ENCODE results near the gene STRAP.
"Not testable (repeated sequence)": the region's sequence is repeated elsewhere in the genome, so short reads cannot be mapped to it uniquely, and the experiment has no call there.

The STRAP gene

DNA sequence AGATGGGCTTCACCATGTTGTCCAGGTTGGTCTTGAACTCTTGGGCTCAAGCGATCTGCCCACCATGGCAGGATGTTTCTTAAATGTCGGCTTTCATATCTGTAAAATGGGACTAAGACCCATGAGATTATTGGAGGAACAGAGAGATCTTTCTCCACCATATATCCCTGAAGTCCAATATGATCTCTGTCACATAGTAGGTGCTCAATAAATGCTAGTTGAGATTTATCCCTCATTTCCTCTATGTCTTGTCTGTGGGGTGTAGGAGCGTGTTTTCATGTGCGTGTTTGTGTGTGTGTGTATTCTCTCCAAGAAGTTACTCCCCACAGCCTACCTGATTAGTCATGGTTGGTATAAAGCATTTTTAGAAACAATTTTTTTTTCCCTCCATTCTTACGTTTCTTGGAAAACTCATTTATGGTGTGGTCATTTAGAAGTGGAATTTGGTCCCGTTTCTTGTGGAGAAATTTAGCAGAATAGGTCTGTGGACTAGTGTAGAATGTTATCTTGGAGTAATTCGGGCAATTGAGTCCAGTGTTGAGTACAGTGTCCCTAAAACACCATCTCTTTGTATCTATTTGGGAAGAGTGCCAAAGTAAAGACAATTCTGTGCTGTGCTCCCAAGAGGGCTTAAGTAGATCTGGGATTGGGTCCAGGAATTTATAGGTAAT, 4.3 kb downstream of the STRAP start:
- Histone ChIP-seq H3K9ac (ENCODE audit: low read depth, low read length) (no peak overlapping the region), H3K4me1 (ENCODE audit: insufficient read depth, low read length) (no peaks in the 10 kb centered on the region; the same call in 1 of the 2 replicates), H3K36me3 (ENCODE audit: insufficient read depth, low read length) (peaks cover 3% of the 10 kb centered on the region; the same call in 1 of the 2 replicates), H3K9me3 (ENCODE audit: control insufficient read depth, insufficient read depth, low read length) (no peaks in the 10 kb centered on the region)

DNA sequence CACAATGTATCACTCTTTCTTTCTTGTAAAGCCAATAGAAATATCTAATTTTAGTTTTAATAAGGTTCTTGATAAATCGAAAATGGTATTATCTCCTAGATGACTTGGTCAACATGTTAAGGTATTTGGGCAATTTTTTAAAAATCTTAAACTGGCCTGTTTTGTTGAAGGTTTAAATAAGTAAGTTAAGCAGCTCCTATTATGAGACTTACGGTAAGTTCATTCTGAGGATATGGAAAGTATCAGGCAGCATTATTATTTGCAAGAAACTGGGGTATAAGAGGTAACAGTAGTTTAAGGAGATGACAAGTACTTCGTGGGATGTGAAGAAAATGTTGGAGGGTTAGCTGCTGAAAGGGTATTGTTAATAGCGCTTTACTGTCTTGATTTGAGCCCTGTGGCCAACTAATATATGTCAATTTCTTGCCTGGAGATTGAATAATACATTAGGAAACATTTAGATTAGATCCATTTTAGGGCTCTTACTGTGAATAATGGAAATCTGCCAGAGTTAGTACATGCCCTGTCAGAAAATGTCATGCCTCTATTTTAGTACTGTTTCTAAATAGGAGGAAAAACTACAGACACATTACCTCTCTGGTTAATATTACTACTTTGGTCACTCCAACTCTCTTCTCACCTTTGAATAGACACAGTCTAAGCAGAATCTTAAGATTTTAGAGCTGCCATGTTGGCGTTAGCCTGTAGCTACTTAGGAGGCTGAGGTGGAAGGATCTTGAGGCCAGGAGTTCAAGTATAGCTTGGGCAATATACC, 5.0 kb downstream of the STRAP start:
- H3K36me3 ChIP-seq (ENCODE audit: insufficient read depth, low read length) = peaks cover 3% of the 10 kb centered on the region; the same call in 1 of the 2 replicates
- H3K4me1 ChIP-seq (ENCODE audit: insufficient read depth, low read length) = no peaks in the 10 kb centered on the region; the same call in 1 of the 2 replicates
- H3K9me3 ChIP-seq (ENCODE audit: control insufficient read depth, insufficient read depth, low read length) = no peaks in the 10 kb centered on the region
- H3K9ac ChIP-seq (ENCODE audit: low read depth, low read length) = no peak overlapping the region

- Histone ChIP-seq H3K9me3 (ENCODE audit: control insufficient read depth, insufficient read depth, low read length) (no peaks in the 10 kb centered on the region), H3K9ac (ENCODE audit: low read depth, low read length) (no peak overlapping the region), H3K4me1 (ENCODE audit: insufficient read depth, low read length) (no peaks in the 10 kb centered on the region), H3K36me3 (ENCODE audit: insufficient read depth, low read length) (peaks cover 3% of the 10 kb centered on the region; the same call in 1 of the 2 replicates)
Observed at GRCh38 chr12:15892645-15893259, 10.6 kb downstream of the STRAP start.

- no peaks in the 10 kb centered on the region for H3K4me1 ChIP-seq (ENCODE audit: insufficient read depth, low read length)
- no peaks in the 10 kb centered on the region for H3K9me3 ChIP-seq (ENCODE audit: control insufficient read depth, insufficient read depth, low read length)
- H3K9ac ChIP-seq (ENCODE audit: low read depth, low read length) = no peak overlapping the region
- H3K36me3 ChIP-seq (ENCODE audit: insufficient read depth, low read length) = 0 out of 2 replicates have a peak, but pooled peaks cover 3% of the 10 kb centered on the region
Observed at GRCh38 chr12:15893260-15893659, 11.1 kb downstream of the STRAP start.

GRCh38 chr12:15896867-15897266, 14.7 kb downstream of the STRAP start:
- Histone ChIP-seq H3K9me3 (ENCODE audit: control insufficient read depth, insufficient read depth, low read length) (no peaks in the 10 kb centered on the region), H3K9ac (ENCODE audit: low read depth, low read length) (no peak overlapping the region), H3K36me3 (ENCODE audit: insufficient read depth, low read length) (peaks cover 6% of the 10 kb centered on the region; the same call in 1 of the 2 replicates), H3K4me1 (ENCODE audit: insufficient read depth, low read length) (no peaks in the 10 kb centered on the region)

DNA sequence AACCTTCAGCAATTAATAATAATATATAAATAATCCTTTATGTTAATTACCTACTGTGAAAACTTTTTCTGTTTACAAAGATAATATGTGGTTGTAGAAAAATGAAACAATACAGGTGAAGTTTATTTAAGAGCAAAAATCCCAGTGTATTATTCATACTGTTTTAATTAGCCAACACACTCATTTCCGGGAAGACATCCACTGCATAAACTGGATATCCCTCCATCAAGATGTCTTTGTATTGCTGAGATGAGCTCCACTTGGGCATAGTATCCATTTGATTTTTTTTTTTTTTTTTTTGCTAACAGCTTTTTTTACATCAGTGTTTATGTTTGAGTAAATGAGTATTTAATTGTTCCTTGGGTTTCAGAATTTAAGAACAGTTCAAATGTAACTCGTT, 15.2 kb downstream of the STRAP start:
- Histone ChIP-seq H3K36me3 (ENCODE audit: insufficient read depth, low read length) (peaks cover 8% of the 10 kb centered on the region; the same call in 1 of the 2 replicates), H3K9ac (ENCODE audit: low read depth, low read length) (no peak overlapping the region), H3K9me3 (ENCODE audit: control insufficient read depth, insufficient read depth, low read length) (no peaks in the 10 kb centered on the region), H3K4me1 (ENCODE audit: insufficient read depth, low read length) (no peaks in the 10 kb centered on the region)

- Histone ChIP-seq H3K9me3 (ENCODE audit: control insufficient read depth, insufficient read depth, low read length) (no peaks in the 10 kb centered on the region), H3K36me3 (ENCODE audit: insufficient read depth, low read length) (peaks cover 12% of the 10 kb centered on the region), H3K9ac (ENCODE audit: low read depth, low read length) (no peak overlapping the region), H3K4me1 (ENCODE audit: insufficient read depth, low read length) (no peaks in the 10 kb centered on the region)
Observed at GRCh38 chr12:15899282-15899870, 17.2 kb downstream of the STRAP start.

DNA sequence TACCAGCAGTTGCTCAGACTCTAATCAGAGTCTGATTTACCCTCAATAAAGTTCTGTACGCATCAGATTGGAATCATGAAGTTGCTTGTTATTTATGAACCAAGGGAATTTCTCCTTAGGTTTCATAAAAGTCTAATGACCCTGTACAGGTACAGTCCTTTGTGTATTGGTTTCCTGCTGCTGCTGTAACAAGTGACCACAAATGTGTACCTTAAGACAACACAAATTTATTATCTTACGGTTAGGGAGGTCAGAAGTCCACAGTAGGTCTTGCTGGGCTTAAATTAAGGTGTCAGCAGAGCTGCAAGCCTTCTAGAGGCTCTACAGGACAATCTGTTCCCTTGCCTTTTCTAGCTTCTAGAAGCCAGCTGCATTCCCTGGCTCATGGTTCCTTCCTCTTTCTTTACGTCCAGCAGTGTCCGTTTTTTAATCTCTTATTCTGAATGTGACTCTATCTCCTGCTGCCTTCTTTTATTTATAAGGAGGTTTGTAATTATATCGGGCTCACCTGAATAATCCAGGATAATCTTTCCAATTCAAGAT, 22.3 kb downstream of the STRAP start:
- H3K36me3 ChIP-seq (ENCODE audit: insufficient read depth, low read length) = peaks cover 12% of the 10 kb centered on the region
- no peaks in the 10 kb centered on the region for H3K9me3 ChIP-seq (ENCODE audit: control insufficient read depth, insufficient read depth, low read length)
- H3K4me1 ChIP-seq (ENCODE audit: insufficient read depth, low read length) = no peaks in the 10 kb centered on the region
- no peak overlapping the region for H3K9ac ChIP-seq (ENCODE audit: low read depth, low read length)

GRCh38 chr12:15910468-15910863, 28.3 kb downstream of the STRAP start:
- no peaks in the 10 kb centered on the region for H3K36me3 ChIP-seq (ENCODE audit: insufficient read depth, low read length)
- no peaks in the 10 kb centered on the region for H3K9me3 ChIP-seq (ENCODE audit: control insufficient read depth, insufficient read depth, low read length)
- H3K4me1 ChIP-seq (ENCODE audit: insufficient read depth, low read length) = peaks cover 10% of the 10 kb centered on the region; the same call in 1 of the 2 replicates
- peak overlapping the region; percentile 82; the same call in 1 of the 2 replicates for H3K9ac ChIP-seq (ENCODE audit: low read depth, low read length)

DNA sequence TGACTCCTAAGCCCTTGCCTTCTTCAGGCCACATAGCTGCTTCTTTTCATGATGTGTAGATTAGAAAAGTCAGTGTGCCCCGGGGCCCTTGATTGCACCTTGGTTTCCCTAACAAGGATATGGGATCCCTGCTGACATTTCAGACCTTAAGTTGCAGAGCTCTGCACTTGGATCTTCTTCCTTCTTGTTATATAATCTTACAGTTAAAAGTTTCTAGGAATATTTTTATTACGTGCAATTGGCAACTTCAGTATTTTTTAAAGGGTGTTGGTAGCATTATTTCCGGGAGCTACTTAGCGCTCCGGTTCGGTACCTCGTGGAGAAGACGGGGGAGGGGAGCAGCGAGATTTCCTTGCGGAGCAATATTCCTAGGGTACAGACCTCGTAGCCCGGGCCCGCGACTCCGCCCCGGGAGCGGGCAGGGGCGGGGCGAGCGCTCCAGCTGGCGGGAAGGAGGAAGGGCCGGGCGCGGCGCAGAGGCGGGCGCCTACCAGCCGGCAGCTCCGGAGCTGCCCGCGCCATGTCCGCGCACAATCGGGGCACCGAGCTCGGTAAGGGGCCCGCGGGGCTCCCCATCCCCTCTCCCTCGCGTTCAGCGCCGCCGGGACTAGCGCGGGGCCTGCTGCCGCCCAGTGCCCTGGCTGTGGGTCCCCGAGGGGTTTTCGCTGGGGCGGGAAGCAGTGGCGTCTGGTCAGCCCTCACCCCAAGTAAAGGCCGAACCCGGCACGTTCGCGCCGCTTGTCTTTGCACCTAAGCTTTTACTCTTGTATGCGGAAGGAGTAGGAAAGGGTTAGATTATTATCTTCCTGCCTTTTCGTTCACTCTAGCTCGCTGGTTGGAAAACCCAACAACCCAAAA, 28.9 kb downstream of the STRAP start, which contains the start of gene DERA:
Gene DERA, plus strand, starts transcription at position 469 of the 858 bp plus-strand sequence. Its CDS starts 52 bp downstream, at position 521.
- Histone ChIP-seq H3K36me3 (ENCODE audit: insufficient read depth, low read length) (no peaks in the 10 kb centered on the region), H3K9ac (ENCODE audit: low read depth, low read length) (peak within 1 kb of the TSS; percentile 82), H3K9me3 (ENCODE audit: control insufficient read depth, insufficient read depth, low read length) (no peaks in the 10 kb centered on the region), H3K4me1 (ENCODE audit: insufficient read depth, low read length) (peaks cover 10% of the 10 kb centered on the region; the same call in 1 of the 2 replicates)

DNA sequence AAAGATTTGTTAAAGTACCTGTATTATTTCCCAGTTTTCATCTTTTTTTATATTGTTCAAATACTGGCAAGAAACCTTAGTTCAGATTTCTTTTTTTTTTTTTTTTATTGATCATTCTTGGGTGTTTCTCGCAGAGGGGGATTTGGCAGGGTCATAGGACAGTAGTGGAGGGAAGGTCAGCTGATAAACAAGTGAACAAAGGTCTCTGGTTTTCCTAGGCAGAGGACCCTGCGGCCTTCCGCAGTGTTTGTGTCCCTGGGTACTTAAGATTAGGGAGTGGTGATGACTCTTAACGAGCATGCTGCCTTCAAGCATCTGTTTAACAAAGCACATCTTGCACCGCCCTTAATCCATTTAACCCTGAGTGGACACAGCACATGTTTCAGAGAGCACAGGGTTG, 29.7 kb downstream of the STRAP start:
- peak overlapping the region; percentile 82 for H3K9ac ChIP-seq (ENCODE audit: low read depth, low read length)
- H3K4me1 ChIP-seq (ENCODE audit: insufficient read depth, low read length); H3K9me3 ChIP-seq (ENCODE audit: control insufficient read depth, insufficient read depth, low read length); H3K36me3 ChIP-seq (ENCODE audit: insufficient read depth, low read length): not testable (repeated sequence)

GRCh38 chr12:15914131-15914530, 31.9 kb downstream of the STRAP start:
- H3K9ac ChIP-seq (ENCODE audit: low read depth, low read length); H3K36me3 ChIP-seq (ENCODE audit: insufficient read depth, low read length); H3K4me1 ChIP-seq (ENCODE audit: insufficient read depth, low read length); H3K9me3 ChIP-seq (ENCODE audit: control insufficient read depth, insufficient read depth, low read length): not testable (repeated sequence)

GRCh38 chr12:15918066-15918465, 35.9 kb downstream of the STRAP start:
- Histone ChIP-seq H3K9ac (ENCODE audit: low read depth, low read length) (no peak overlapping the region), H3K36me3 (ENCODE audit: insufficient read depth, low read length) (no peaks in the 10 kb centered on the region), H3K9me3 (ENCODE audit: control insufficient read depth, insufficient read depth, low read length) (no peaks in the 10 kb centered on the region), H3K4me1 (ENCODE audit: insufficient read depth, low read length) (peaks cover 8% of the 10 kb centered on the region; the same call in 1 of the 2 replicates)

Data from ES-I3 (cell line).